Nucleus accumbens (tissue), 56 donors: ENCODE results near the gene EN2.

ENCODE experiments used
- DNase-seq, 56 donors: peaks; one replicate each; lab custom pipeline; 2025; lab: John Stamatoyannopoulos, UW

Gene EN2

GRCh38 chr7:155483245-155483644 is 25.3 kb downstream of the EN2 start:
- DNase-seq = no peak

- peak in 7 of 56 donors; percentile 12 to 30 (median 21) for DNase-seq
Observed at GRCh38 chr7:155483868-155484325, 26.0 kb downstream of the EN2 start.

GRCh38 chr7:155484483-155485399 is 26.8 kb downstream of the EN2 start:
- DNase-seq = no peak

GRCh38 chr7:155486783-155487508 is 29.0 kb downstream of the EN2 start:
- no peak for DNase-seq

- no peak for DNase-seq
Observed at GRCh38 chr7:155487509-155488482, 29.9 kb downstream of the EN2 start.

GRCh38 chr7:155488483-155489127 is 30.7 kb downstream of the EN2 start:
- no peak for DNase-seq

GRCh38 chr7:155489158-155489840 is 31.4 kb downstream of the EN2 start:
- DNase-seq = no peak

GRCh38 chr7:155489862-155490696 is 32.1 kb downstream of the EN2 start:
- DNase-seq = no peak

GRCh38 chr7:155490697-155491628 is 33.0 kb downstream of the EN2 start:
- DNase-seq = peak in 9 of 56 donors; percentile 3 to 54 (median 12)

GRCh38 chr7:155491812-155492211 is 33.9 kb downstream of the EN2 start:
- no peak for DNase-seq

- no peak for DNase-seq
Observed at GRCh38 chr7:155493744-155494538, 36.0 kb downstream of the EN2 start.

GRCh38 chr7:155494551-155494950 is 36.6 kb downstream of the EN2 start:
- no peak for DNase-seq

- DNase-seq = no peak
Observed at GRCh38 chr7:155495440-155496248, 37.7 kb downstream of the EN2 start.

- no peak for DNase-seq
Observed at GRCh38 chr7:155496267-155497005, 38.5 kb downstream of the EN2 start.
